Suppressor macrophage (primary cell): Measurements from ENCODE around the gene KCNMB3.
A peak's percentile ranks its signal among the peaks of the same experiment; 100 is the strongest.
"Not testable (repeated sequence)": the region's sequence is repeated elsewhere in the genome, so short reads cannot be mapped to it uniquely, and the experiment has no call there.

Experiments
- DNase-seq, 4 experiments: peaks; one replicate each; pipeline ENCODE4 v3.0.0-alpha.2; 2020 to 2022

KCNMB3 gene

DNA sequence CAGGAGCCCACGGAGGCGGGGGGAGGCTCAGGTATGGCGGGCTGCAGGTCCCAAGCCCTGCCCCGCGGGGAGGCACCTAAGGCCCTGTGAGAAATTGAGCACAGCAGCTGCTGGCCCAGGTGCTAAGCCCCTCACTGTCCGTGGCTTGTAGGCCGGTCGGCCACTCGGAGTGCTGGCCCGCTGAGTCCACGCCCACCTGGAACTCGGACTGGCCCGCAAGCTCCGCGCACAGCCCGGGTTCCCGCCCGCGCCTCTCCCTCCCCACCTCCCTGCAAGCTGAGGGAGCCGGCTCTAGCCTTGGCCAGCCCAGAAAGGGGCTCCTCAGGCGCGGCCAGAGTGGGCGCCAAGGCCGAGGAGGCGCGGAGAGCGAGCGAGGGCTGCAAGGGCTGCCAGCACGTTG, 12.2 kb upstream of the KCNMB3 start:
- no peak for DNase-seq

- DNase-seq, result peak; percentile 57 to 85 (median 72)
Observed at GRCh38 chr3:179260949-179261765, 10.2 kb upstream of the KCNMB3 start.

- DNase-seq, result peak in 1 of 4 experiments; percentile 8
Observed at GRCh38 chr3:179259959-179260756, 9.2 kb upstream of the KCNMB3 start.

DNA sequence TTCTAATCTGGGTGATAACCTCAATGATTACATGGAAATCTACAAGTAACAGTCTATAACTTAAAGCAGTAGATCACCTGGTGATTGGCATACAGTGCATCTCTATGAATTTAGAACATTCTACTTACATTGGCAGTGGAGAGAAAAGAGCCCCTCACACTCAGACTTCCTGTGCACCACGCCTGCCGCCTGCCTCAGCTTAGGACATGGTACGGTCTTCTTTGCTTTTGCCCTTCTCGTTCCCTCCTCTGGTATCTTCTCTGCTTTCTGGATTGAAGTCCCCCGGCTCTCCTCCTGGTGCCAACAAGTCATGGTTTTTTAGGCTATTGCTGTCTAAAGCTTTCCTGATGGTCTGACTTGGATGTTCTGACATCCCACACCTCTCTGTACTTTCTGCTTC, 7.9 kb upstream of the KCNMB3 start:
- DNase-seq, result no peak

- not testable (repeated sequence) for DNase-seq
Observed at GRCh38 chr3:179257742-179258141, 6.8 kb upstream of the KCNMB3 start.

DNA sequence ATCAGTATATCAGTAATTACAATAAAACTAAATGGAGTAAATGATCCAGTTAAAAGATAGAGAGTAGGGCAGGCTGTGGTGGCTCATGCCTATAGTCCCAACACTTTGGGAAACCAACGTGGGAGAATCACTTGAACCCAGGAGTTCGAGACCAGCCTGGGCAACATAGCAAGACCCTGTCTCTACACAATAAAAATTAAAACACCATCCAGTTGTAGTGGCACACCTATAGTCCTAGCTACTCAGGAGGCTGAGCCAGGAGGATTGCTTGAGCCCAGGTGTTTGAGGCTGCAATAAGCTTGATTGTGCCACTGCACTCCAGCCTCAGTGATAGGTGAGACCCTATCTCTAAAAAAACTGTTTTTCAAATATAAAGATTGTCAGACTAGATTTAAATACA, 5.9 kb upstream of the KCNMB3 start:
- DNase-seq, result no peak

- DNase-seq, result peak; percentile 4 to 55 (median 24)
Observed at GRCh38 chr3:179247289-179248015, 3.5 kb downstream of the KCNMB3 start.

DNA sequence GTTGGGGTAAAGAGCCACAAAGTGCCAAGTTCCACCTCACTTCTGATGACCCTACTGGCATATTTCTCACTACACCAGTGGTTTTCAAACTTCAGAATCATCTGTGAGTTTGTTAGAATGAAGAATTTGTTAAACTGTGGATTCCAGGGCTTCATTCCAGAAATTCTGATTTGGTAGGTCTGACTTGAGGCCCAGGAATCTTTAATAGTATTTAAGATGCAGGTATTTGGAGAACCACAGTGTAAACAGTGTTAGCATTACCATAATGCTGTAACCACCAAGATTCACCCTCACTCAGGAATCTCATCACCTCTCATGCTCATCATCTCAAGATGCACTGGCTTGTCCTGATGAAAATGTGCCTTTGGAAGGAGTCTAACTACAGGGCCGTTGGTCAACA, 6.0 kb downstream of the KCNMB3 start:
- DNase-seq, result no peak

- DNase-seq, result not testable (repeated sequence)
Observed at GRCh38 chr3:179242859-179243258, 8.1 kb downstream of the KCNMB3 start.

- not testable (repeated sequence) for DNase-seq
Observed at GRCh38 chr3:179240299-179240698, 10.6 kb downstream of the KCNMB3 start.

DNA sequence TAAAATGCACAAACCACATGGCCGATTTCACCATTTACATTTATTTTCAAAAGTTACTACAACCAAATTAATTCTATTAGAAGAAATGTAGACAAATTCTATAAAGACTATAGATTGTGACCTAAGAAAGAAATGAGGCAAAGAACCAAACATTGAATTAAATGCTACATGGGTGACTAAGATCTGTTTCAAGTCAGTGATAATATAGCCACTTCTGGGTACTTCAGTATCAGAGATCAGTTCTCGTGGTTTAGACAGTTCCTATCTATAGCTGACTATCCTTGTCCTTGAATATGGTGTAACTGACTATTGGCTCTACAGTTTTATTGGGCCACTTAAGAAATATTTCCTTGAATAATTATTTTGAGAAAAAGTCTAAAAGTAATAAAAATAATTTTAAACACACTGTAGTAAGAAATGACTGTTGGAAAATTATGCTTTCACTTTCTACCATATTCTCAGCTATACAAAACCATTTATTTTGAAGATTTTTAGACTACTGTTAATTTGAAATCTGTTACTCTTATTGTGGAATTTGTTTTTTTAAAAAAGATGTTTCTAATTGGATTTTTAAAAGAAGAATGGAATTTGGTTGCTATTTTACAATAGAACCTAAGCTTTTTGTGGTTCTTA, 14.1 kb downstream of the KCNMB3 start:
- DNase-seq, result no peak

GRCh38 chr3:179234199-179234598, 16.7 kb downstream of the KCNMB3 start:
- DNase-seq, result no peak

GRCh38 chr3:179233043-179233442, 17.9 kb downstream of the KCNMB3 start:
- DNase-seq, result peak in 2 of 4 experiments; percentile 2 to 22

- DNase-seq, result no peak
Observed at GRCh38 chr3:179229177-179229576, 21.7 kb downstream of the KCNMB3 start.

DNA sequence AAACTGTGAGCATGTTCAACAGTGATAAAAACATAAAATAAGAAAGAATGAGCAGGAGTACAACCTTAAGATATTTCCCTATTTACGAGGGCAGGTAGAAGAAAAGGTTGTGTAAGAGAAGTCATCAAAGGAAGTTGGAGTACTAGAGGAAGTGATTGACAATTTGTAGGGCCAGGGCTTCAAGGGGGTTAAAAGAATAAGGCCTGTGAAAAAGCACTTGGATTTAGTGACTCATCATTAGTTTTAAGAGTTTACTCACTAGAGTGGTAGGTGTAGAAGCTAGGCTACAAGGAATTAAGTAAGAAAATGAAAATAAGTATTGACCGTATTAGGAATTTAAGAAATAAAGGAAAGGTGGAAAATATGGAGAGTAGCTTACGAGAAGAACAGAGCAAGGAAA, 23.6 kb downstream of the KCNMB3 start:
- no peak for DNase-seq

DNA sequence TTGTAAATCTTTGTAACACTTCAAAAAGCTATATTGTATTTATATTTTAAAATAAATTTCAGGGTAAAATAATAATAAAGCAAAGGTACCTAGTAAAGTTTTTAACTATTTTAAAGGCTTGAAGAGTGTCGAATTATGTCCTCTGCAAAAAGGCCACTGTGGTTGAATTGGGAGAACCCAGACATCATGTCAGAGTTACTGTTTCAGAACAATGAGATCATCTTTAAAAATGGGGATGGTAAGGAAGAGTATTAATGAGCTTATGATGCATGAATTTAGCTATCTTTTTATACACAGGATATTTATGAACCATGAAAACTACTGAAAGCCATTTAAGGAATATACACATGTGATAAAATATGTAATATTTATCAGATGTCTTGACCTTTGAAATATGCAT, 26.3 kb downstream of the KCNMB3 start:
- DNase-seq, result no peak

DNA sequence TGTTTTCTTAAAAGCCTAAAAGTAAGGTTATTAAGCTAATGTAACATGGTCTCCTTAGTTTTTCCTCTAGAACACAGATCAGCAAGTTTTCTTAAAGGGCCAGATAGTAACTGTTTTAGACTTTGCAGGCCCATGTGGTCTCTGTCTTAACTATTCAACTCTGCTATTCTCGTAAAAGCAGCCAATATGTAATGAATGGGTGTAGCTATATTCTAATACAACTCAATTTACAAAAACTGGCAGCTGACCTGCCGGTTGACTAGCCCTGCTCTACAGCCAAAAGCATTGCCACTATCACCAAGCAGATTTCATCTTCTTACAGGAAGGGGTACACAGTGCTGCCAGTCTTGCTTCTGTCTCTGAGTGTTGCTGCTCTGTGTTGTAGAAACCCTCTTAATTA, 27.4 kb downstream of the KCNMB3 start:
- no peak for DNase-seq

GRCh38 chr3:179218213-179218612, 32.7 kb downstream of the KCNMB3 start:
- DNase-seq, result not testable (repeated sequence)

DNA sequence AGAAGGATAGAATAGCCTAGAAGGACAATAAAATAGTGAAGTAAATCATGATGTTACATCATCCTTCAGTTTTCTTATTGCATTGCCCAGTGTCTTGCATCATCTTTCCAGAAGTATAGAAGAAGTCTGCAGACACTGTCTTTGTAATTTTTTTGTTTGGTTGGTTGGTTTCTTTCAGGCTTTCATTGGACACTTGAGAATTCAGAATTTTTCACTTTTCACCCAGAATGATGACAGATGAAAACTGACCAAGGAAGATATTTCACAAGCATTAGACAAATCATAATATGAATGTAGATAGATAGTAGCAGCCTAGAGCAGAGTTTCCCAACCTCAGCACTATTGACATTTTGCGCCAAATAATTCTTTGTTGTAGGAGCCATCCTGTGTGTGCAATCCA, 35.4 kb downstream of the KCNMB3 start:
- peak in 1 of 4 experiments; percentile 7 for DNase-seq

GRCh38 chr3:179200790-179201189, 50.1 kb downstream of the KCNMB3 start:
- no peak for DNase-seq

GRCh38 chr3:179196700-179197099, 54.2 kb downstream of the KCNMB3 start:
- DNase-seq, result no peak

DNA sequence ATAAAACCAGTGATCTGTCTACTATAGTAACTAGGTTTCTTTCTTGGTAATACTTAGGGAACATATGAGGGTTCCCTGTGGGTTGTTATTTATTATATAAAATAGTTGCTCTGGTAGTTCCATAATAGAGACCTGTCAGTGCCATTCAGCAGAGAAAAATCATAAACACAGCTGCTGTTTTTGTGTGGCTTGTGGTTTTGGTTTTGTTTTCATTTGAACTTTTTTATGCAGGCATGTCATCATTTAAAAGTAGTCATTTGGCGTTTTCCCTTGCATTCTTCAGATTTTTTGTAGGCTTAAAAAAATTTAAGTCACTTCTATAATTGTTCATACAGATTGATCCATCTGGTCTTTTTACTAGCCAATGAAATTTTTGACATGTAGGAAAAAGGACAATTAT, 54.8 kb downstream of the KCNMB3 start:
- DNase-seq, result no peak

- DNase-seq, result no peak
Observed at GRCh38 chr3:179194931-179195330, 56.0 kb downstream of the KCNMB3 start.
